ENCODE results near the gene ITGA2.

DNA sequence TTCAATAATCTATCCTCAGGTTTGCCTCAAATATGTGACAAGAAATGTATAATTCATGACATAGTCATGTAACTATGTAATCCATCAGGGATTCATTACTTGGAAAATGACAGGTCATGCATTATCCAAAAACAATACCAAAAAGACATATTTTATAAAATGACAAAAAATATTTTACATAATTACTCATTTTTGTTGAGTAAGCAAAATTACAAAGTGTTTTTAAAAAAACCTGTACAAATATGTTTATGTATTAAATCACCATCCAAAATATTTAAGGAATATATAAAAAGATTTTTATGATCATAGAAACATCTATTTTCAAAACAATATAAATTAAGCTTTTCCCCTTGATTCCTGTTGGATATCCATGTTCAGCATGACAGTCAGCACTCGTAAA is 36.7 kb upstream of the ITGA2 start:
- no peak for TF ChIP-seq ZNF274 (IDR thresholded peaks at IDR 0.05; ENCODE audit: low read depth, low read length)
- no peak for TF ChIP-seq YY1 (IDR thresholded peaks at IDR 0.05; ENCODE audit: insufficient read depth, insufficient read length)
- TF ChIP-seq SUZ12 (IDR thresholded peaks at IDR 0.05; ENCODE audit: extremely low read depth, insufficient read depth, insufficient read length) = no peak

All from NT2/D1 (cell line).